Karpas-422 (cell line): ENCODE results near the gene DUOX1. TPM values are rescaled to one million over a fixed set of nuclear protein-coding genes. Genes with fewer than 3 reads are reported as not detected.

Experiments
- DNase-seq: peaks from one replicate; pipeline ENCODE4 v3.0.0-alpha.2; 2015
- H2AFZ ChIP-seq: fragments of 200-600 bp; sonication (generic); 2 replicates; pipeline ENCODE4 v1.6.1; 2014; ENCODE audit warnings: antibody characterized with exemption, low read length, mixed read lengths
- H3K27ac ChIP-seq: fragments of 200-600 bp; sonication (generic); 2 replicates; pipeline ENCODE4 v1.5.1; 2014; ENCODE audit warnings: mild to moderate bottlenecking, low read length, moderate library complexity
- H3K27me3 ChIP-seq: fragments of 200-600 bp; sonication (generic); 2 replicates; pipeline ENCODE4 v1.6.1; 2014; ENCODE audit warnings: low read length, mixed read lengths
- H3K36me3 ChIP-seq: fragments of 200-600 bp; sonication (generic); 2 replicates; pipeline ENCODE4 v1.6.1; 2014; ENCODE audit warnings: low read length, mixed read lengths; ENCODE audit not compliant: insufficient read depth
- H3K4me1 ChIP-seq: fragments of 200-600 bp; sonication (generic); 2 replicates; pipeline ENCODE4 v1.6.1; 2014; ENCODE audit warnings: mild to moderate bottlenecking, low read length, mixed read lengths
- H3K4me2 ChIP-seq: fragments of 200-600 bp; sonication (generic); 2 replicates; pipeline ENCODE4 v1.6.1; 2014; ENCODE audit warnings: low read length, low read depth, mild to moderate bottlenecking; ENCODE audit not compliant: poor library complexity, severe bottlenecking
- H3K4me3 ChIP-seq: fragments of 200-600 bp; sonication (generic); 2 replicates; pipeline ENCODE4 v1.5.1; 2014; ENCODE audit warnings: mild to moderate bottlenecking, antibody characterized with exemption, low read length, mixed read lengths
- H3K79me2 ChIP-seq: fragments of 200-600 bp; sonication (generic); 2 replicates; pipeline ENCODE4 v1.6.1; 2014; ENCODE audit warnings: mild to moderate bottlenecking, low read length, mixed read lengths
- H3K9ac ChIP-seq: fragments of 200-600 bp; sonication (generic); 2 replicates; pipeline ENCODE4 v1.6.0; 2014; ENCODE audit warnings: low read length
- H3K9me2 ChIP-seq: fragments of 200-600 bp; sonication (generic), shearing (Covaris generic); replicated peaks from 2 replicates; pipeline ENCODE4 v1.6.0; 2014; ENCODE audit warnings: mild to moderate bottlenecking, low read length, moderate library complexity; ENCODE audit not compliant: insufficient read depth
- H3K9me3 ChIP-seq: fragments of 300-700, 200-600 bp; sonication (generic); 2 replicates; pipeline ENCODE4 v1.6.1; 2014; ENCODE audit warnings: low read length, mixed read lengths
- H4K20me1 ChIP-seq: fragments of 200-600 bp; sonication (generic); 2 replicates; pipeline ENCODE4 v1.6.1; 2014; ENCODE audit warnings: mild to moderate bottlenecking, antibody characterized with exemption, low read length, low read depth; ENCODE audit not compliant: insufficient read depth
- total RNA-seq: library from RNA; depleted of rRNA; stranded (reverse); fragments of >200 nt; shearing (Covaris generic); gene quantifications from 2 replicates; pipeline ENCODE4 v1.2.3, GENCODE V29; 2014; ENCODE audit warnings: low replicate concordance

Gene DUOX1
- total RNA-seq, 1 experiment from 2014 or later, result not detected

DNA sequence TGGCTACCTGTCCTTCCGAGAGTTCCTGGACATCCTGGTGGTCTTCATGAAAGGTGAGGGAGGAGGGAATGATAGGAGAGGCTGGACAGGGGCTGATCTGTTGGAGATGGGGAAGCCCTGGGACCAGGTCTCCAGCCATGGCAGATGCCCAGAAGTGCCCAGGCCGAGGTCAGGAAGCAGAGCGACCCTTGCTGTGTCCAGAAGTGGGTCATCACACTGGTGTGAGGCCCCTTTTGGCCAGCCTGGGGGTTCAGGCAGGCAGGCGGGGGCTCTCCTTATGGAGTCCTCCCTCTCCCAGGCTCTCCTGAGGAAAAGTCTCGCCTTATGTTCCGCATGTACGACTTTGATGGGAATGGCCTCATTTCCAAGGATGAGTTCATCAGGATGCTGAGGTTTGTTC is 17.8 kb downstream of the DUOX1 start:
- H3K9me3 ChIP-seq, result no peaks in the 10 kb centered on the region
- H3K9ac ChIP-seq, result no peak overlapping the region
- no peak overlapping the region for H3K4me3 ChIP-seq
- no peaks in the 10 kb centered on the region for H3K4me1 ChIP-seq
- H3K27me3 ChIP-seq, result no peaks in the 10 kb centered on the region
- no peak for DNase-seq
- no peaks in the 10 kb centered on the region for H3K79me2 ChIP-seq
- H3K36me3 ChIP-seq, result no peaks in the 10 kb centered on the region
- H4K20me1 ChIP-seq, result no peaks in the 10 kb centered on the region
- H3K27ac ChIP-seq, result no peak overlapping the region
- H3K9me2 ChIP-seq, result no peaks in the 10 kb centered on the region
- no peak overlapping the region for H3K4me2 ChIP-seq
- no peak overlapping the region for H2AFZ ChIP-seq

- H3K27ac ChIP-seq, result no peak overlapping the region
- H2AFZ ChIP-seq, result no peak overlapping the region
Measured at GRCh38 chr15:45148076-45149059, 18.6 kb downstream of the DUOX1 start.

GRCh38 chr15:45149060-45149459 is 19.3 kb downstream of the DUOX1 start:
- no peaks in the 10 kb centered on the region for H3K27me3 ChIP-seq
- H3K27ac ChIP-seq, result no peak overlapping the region
- DNase-seq, result no peak
- H3K9me2 ChIP-seq, result no peaks in the 10 kb centered on the region
- no peak overlapping the region for H2AFZ ChIP-seq
- no peaks in the 10 kb centered on the region for H3K4me1 ChIP-seq
- H3K4me3 ChIP-seq, result no peak overlapping the region
- no peak overlapping the region for H3K4me2 ChIP-seq
- H4K20me1 ChIP-seq, result no peaks in the 10 kb centered on the region
- H3K79me2 ChIP-seq, result no peaks in the 10 kb centered on the region
- H3K9ac ChIP-seq, result no peak overlapping the region
- H3K9me3 ChIP-seq, result no peaks in the 10 kb centered on the region
- no peaks in the 10 kb centered on the region for H3K36me3 ChIP-seq

More at GRCh38 chr15:45148076-45149059, 18.6 kb downstream of the DUOX1 start:
- Histone ChIP-seq H3K36me3 (no peaks in the 10 kb centered on the region), H4K20me1 (no peaks in the 10 kb centered on the region), H3K79me2 (no peaks in the 10 kb centered on the region), H3K4me3 (no peak overlapping the region), H3K9me2 (no peaks in the 10 kb centered on the region), H3K4me2 (no peak overlapping the region), H3K9me3 (no peaks in the 10 kb centered on the region), H3K4me1 (no peaks in the 10 kb centered on the region), H3K9ac (no peak overlapping the region), H3K27me3 (no peaks in the 10 kb centered on the region)
- no peak for DNase-seq

DNA sequence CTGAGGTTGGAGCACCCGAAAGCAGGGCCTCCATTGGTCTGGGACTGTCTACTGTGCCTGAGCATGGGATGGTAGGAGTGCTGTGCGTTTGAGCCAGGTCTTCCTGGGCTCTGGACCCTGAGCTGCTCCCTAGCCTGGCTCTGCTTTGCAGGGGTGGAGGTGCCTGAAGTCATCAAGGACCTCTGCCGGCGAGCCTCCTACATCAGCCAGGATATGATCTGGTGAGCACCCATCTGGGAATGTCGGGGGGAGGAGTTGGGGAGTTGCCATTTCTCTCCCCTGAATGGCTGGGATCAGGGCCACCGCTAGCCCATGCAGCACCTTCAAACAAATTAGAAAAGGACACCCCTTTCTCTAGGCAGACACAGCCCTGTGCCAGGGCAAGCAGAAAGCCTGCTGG is 20.7 kb downstream of the DUOX1 start:
- Histone ChIP-seq H3K4me1 (no peaks in the 10 kb centered on the region), H3K4me2 (no peak overlapping the region), H4K20me1 (no peaks in the 10 kb centered on the region), H3K9ac (no peak overlapping the region), H3K36me3 (no peaks in the 10 kb centered on the region), H3K79me2 (no peaks in the 10 kb centered on the region), H3K27me3 (no peaks in the 10 kb centered on the region), H3K9me2 (no peaks in the 10 kb centered on the region), H2AFZ (no peak overlapping the region), H3K4me3 (no peak overlapping the region), H3K27ac (no peak overlapping the region), H3K9me3 (no peaks in the 10 kb centered on the region)
- DNase-seq, result no peak

DNA sequence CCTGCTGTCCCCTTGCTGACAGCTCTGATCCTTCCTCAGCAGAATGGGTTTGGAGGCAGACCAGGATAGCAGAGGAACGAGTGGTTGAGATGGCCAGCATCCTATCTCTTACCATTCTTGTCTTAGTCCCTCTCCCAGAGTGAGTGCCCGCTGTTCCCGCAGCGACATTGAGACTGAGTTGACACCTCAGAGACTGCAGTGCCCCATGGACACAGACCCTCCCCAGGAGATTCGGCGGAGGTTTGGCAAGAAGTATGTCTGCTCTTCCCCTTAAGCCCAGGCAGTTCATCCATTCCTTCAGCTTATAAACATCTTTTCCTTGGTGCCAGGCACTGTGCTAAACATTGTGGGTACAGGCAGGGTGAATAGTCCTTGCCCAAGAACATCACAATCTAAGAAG is 21.2 kb downstream of the DUOX1 start:
- Histone ChIP-seq H3K4me2 (no peak overlapping the region), H3K27ac (no peak overlapping the region), H4K20me1 (no peaks in the 10 kb centered on the region), H3K36me3 (no peaks in the 10 kb centered on the region), H3K4me1 (no peaks in the 10 kb centered on the region), H3K9ac (no peak overlapping the region), H2AFZ (no peak overlapping the region), H3K4me3 (no peak overlapping the region), H3K27me3 (no peaks in the 10 kb centered on the region), H3K79me2 (no peaks in the 10 kb centered on the region), H3K9me2 (no peaks in the 10 kb centered on the region), H3K9me3 (no peaks in the 10 kb centered on the region)
- no peak for DNase-seq

- Histone ChIP-seq H4K20me1 (no peaks in the 10 kb centered on the region), H3K4me3 (no peak overlapping the region)
Measured at GRCh38 chr15:45151998-45152828, 22.4 kb downstream of the DUOX1 start.

GRCh38 chr15:45155739-45156138 is 25.9 kb downstream of the DUOX1 start:
- Histone ChIP-seq H2AFZ (no peak overlapping the region), H3K79me2 (no peaks in the 10 kb centered on the region), H3K36me3 (no peaks in the 10 kb centered on the region), H3K4me1 (peaks cover 5% of the 10 kb centered on the region; the same call in 1 of the 2 replicates), H3K4me2 (no peak overlapping the region), H3K4me3 (no peak overlapping the region), H3K9me3 (no peaks in the 10 kb centered on the region), H3K27me3 (no peaks in the 10 kb centered on the region), H3K27ac (no peak overlapping the region), H3K9ac (no peak overlapping the region), H3K9me2 (no peaks in the 10 kb centered on the region), H4K20me1 (no peaks in the 10 kb centered on the region)
- no peak for DNase-seq

More at GRCh38 chr15:45151998-45152828, 22.4 kb downstream of the DUOX1 start:
- no peak overlapping the region for H2AFZ ChIP-seq
- H3K4me1 ChIP-seq, result peaks cover 5% of the 10 kb centered on the region; the same call in 1 of the 2 replicates
- no peak overlapping the region for H3K9ac ChIP-seq
- H3K9me3 ChIP-seq, result no peaks in the 10 kb centered on the region
- no peak overlapping the region for H3K27ac ChIP-seq
- DNase-seq, result no peak
- H3K79me2 ChIP-seq, result no peaks in the 10 kb centered on the region
- no peaks in the 10 kb centered on the region for H3K27me3 ChIP-seq
- no peaks in the 10 kb centered on the region for H3K36me3 ChIP-seq
- no peak overlapping the region for H3K4me2 ChIP-seq
- H3K9me2 ChIP-seq, result no peaks in the 10 kb centered on the region
